GM23338 (cell line): ENCODE measurements around the gene F8A1. TPM values are rescaled to one million over a fixed set of nuclear protein-coding genes. Genes with fewer than 3 reads are reported as not detected.

Experiments used
- ATAC-seq: fragments of 200-7000 bp; cut with Tn5 transposase; 3 replicates; pipeline ENCODE4 v1.9.1; 2020
- DNase-seq: peaks from one replicate; pipeline ENCODE4 v3.0.0-alpha.2; 2015; ENCODE audit warnings: low spot score
- H2AFZ ChIP-seq: fragments of 200-600 bp; sonication (generic); 2 replicates; pipeline ENCODE4 v1.8.0; 2016; ENCODE audit warnings: antibody characterized with exemption, mild to moderate bottlenecking, moderate library complexity
- H3F3A ChIP-seq: fragments of 200-600 bp; sonication (generic); replicated peaks from 2 replicates; pipeline ENCODE4 v1.8.0; 2017; ENCODE audit warnings: antibody characterized with exemption, mixed run types, low read depth
- H3K27ac ChIP-seq: fragments of 200-600 bp; sonication (generic); 2 replicates; pipeline ENCODE4 v1.6.1; 2016; ENCODE audit warnings: low read depth
- H3K27me3 ChIP-seq: fragments of 200-600 bp; sonication (generic); 2 replicates; pipeline ENCODE4 v1.8.0; 2016; ENCODE audit warnings: mild to moderate bottlenecking, mixed run types, moderate library complexity; ENCODE audit not compliant: insufficient read depth
- H3K36me3 ChIP-seq: fragments of 200-600 bp; sonication (generic); 2 replicates; pipeline ENCODE4 v1.8.0; 2016; ENCODE audit warnings: mild to moderate bottlenecking; ENCODE audit not compliant: insufficient read depth
- H3K4me1 ChIP-seq: fragments of 200-600 bp; sonication (generic); 2 replicates; pipeline ENCODE4 v1.8.0; 2016; ENCODE audit warnings: mild to moderate bottlenecking, moderate library complexity; ENCODE audit not compliant: insufficient read depth
- H3K4me2 ChIP-seq: fragments of 200-600 bp; sonication (generic); 2 replicates; pipeline ENCODE4 v1.7.1; 2017; ENCODE audit warnings: mixed run types
- H3K4me3 ChIP-seq: fragments of 200-600 bp; sonication (generic); 2 replicates; pipeline ENCODE4 v1.6.1; 2016; ENCODE audit warnings: mixed run types
- H3K79me2 ChIP-seq: fragments of 200-600 bp; sonication (generic); replicated peaks from 2 replicates; pipeline ENCODE4 v1.8.0; 2017; ENCODE audit warnings: mild to moderate bottlenecking; ENCODE audit not compliant: insufficient read depth
- H3K9me2 ChIP-seq: fragments of 200-600 bp; sonication (generic); 2 replicates; pipeline ENCODE4 v1.8.0; 2017; ENCODE audit not compliant: insufficient read depth
- H4K20me1 ChIP-seq: fragments of 200-600 bp; sonication (generic); replicated peaks from 2 replicates; pipeline ENCODE4 v1.8.0; 2017; ENCODE audit warnings: mild to moderate bottlenecking; ENCODE audit not compliant: insufficient read depth
- H3K27ac Mint-ChIP-seq: 2 replicates; pipeline ENCODE4 v1.8.0; 2020; ENCODE audit warnings: inconsistent platforms, mild to moderate bottlenecking, moderate library complexity, mixed read lengths
- H3K27me3 Mint-ChIP-seq: 3 replicates; pipeline ENCODE4 v1.8.0; 2022; ENCODE audit warnings: low read depth, mild to moderate bottlenecking, moderate library complexity, mixed read lengths, inconsistent platforms; ENCODE audit not compliant: insufficient read depth, poor library complexity
- H3K36me3 Mint-ChIP-seq: 3 replicates; pipeline ENCODE4 v1.8.0; 2021; ENCODE audit warnings: low read depth, mild to moderate bottlenecking, inconsistent platforms, moderate library complexity, mixed read lengths
- H3K4me1 Mint-ChIP-seq: 3 replicates; pipeline ENCODE4 v1.8.0; 2020; ENCODE audit warnings: mild to moderate bottlenecking, inconsistent platforms, mixed read lengths
- H3K4me3 Mint-ChIP-seq: 3 replicates; pipeline ENCODE4 v1.8.0; 2021; ENCODE audit warnings: moderate library complexity, mild to moderate bottlenecking, inconsistent platforms, mixed read lengths
- H3K9me3 Mint-ChIP-seq: 3 replicates; pipeline ENCODE4 v1.8.0; 2020; ENCODE audit warnings: moderate library complexity, mild to moderate bottlenecking, inconsistent platforms, mixed read lengths
- CREB1 ChIP-seq: fragments of 250-450 bp; sonication (Bioruptor Pico); IDR thresholded peaks from 2 replicates; pipeline ENCODE4 v1.5.0; 2020; ENCODE audit warnings: low read depth, mild to moderate bottlenecking, moderate library complexity
- CTCF ChIP-seq, 2 experiments: fragments of 200-600 bp in 1 of 2; sonication (generic) in 1 of 2; conservative IDR thresholded peaks; 2 replicates each; pipeline versions ENCODE4 v1.5.1 to v1.6.1; 2016 to 2017; ENCODE audit warnings: antibody characterized with exemption in 2 of 2, low read depth in 2 of 2, mild to moderate bottlenecking in 2 of 2, moderate library complexity in 1 of 2
- EZH2 ChIP-seq: fragments of 200-600 bp; sonication (generic); IDR thresholded peaks from one replicate; pipeline ENCODE4 v1.8.0; 2017; ENCODE audit warnings: antibody characterized with exemption, mild to moderate bottlenecking, low read depth; ENCODE audit not compliant: unreplicated experiment
- EZH2phosphoT487 ChIP-seq: fragments of 200-600 bp; sonication (generic); IDR thresholded peaks from one replicate; pipeline ENCODE4 v1.8.1; 2018; ENCODE audit warnings: antibody characterized with exemption; ENCODE audit not compliant: unreplicated experiment
- JUNB ChIP-seq: IDR thresholded peaks from one replicate; pipeline ENCODE4 v1.6.1; 2016; ENCODE audit warnings: antibody characterized with exemption; ENCODE audit not compliant: unreplicated experiment
- NANOG ChIP-seq: IDR thresholded peaks from 2 replicates; pipeline ENCODE4 v1.6.1; 2016; ENCODE audit warnings: antibody characterized with exemption, borderline replicate concordance
- REST ChIP-seq: IDR thresholded peaks from one replicate; pipeline ENCODE4 v1.6.1; 2018; ENCODE audit warnings: antibody characterized with exemption; ENCODE audit not compliant: unreplicated experiment
- STAT1 ChIP-seq: IDR thresholded peaks from one replicate; pipeline ENCODE4 v1.6.1; 2016; ENCODE audit warnings: antibody characterized with exemption; ENCODE audit not compliant: unreplicated experiment
- ZNF114 ChIP-seq: fragments of 250-450 bp; sonication (Bioruptor Pico); IDR thresholded peaks from 2 replicates; pipeline ENCODE4 v1.5.0; 2020; ENCODE audit warnings: mild to moderate bottlenecking, moderate library complexity
- ZNF331 ChIP-seq: fragments of 250-450 bp; sonication (Bioruptor Pico); IDR thresholded peaks from 2 replicates; pipeline ENCODE4 v1.5.0; 2020; ENCODE audit warnings: low read depth, mild to moderate bottlenecking, moderate library complexity
- polyA plus RNA-seq: library from polyadenylated mRNA; unstranded; fragments of >200 nt; fragmentation: Nextera tagmentation; extraction: Ambion mirVana; gene quantifications from 2 replicates; pipeline ENCODE4 v1.2.1, GENCODE V29; 2016
- total RNA-seq: library from RNA; depleted of rRNA; stranded (reverse); fragments of >200 nt; shearing (Covaris generic); gene quantifications from 2 replicates; pipeline ENCODE4 v1.2.3, GENCODE V29; 2014

Gene F8A1
- total and polyA plus RNA-seq, 2 experiments from 2014 or later, result 19.0 to 26.0 TPM

GRCh38 chrX:154890990-154891639 is 5.0 kb downstream of the F8A1 start:
- no peak for TF ChIP-seq EZH2
- no peak for TF ChIP-seq EZH2phosphoT487
- no peak for TF ChIP-seq NANOG
- no peak for TF ChIP-seq STAT1
- no peak overlapping the region for H3K4me2 ChIP-seq
- DNase-seq (no peak), ATAC-seq (no peak)
- Mint-ChIP-seq H3K27ac (no peak overlapping the region), H3K4me3 (no peak overlapping the region), H3K4me1 (peaks cover 8% of the 10 kb centered on the region), H3K36me3 (no peaks in the 10 kb centered on the region; the same call in 2 of the 3 replicates), H3K9me3 (peaks cover 3% of the 10 kb centered on the region; the same call in 2 of the 3 replicates), H3K27me3 (no peaks in the 10 kb centered on the region)
- H3K4me3 ChIP-seq, result no peak overlapping the region
- no peaks in the 10 kb centered on the region for H3K36me3 ChIP-seq
- H3K4me1 ChIP-seq, result 0 out of 2 replicates have a peak, but pooled peaks cover 12% of the 10 kb centered on the region
- H3K27ac ChIP-seq, result no peak overlapping the region
- no peaks in the 10 kb centered on the region for H3K9me2 ChIP-seq
- no peaks in the 10 kb centered on the region for H4K20me1 ChIP-seq
- no peak overlapping the region for H2AFZ ChIP-seq
- H3K27me3 ChIP-seq, result no peaks in the 10 kb centered on the region
- H3K79me2 ChIP-seq, result no peaks in the 10 kb centered on the region
- H3F3A ChIP-seq, result no peaks in the 10 kb centered on the region

GRCh38 chrX:154892296-154892695 is 6.1 kb downstream of the F8A1 start:
- Histone ChIP-seq H3K27ac (no peak overlapping the region), H3F3A (no peaks in the 10 kb centered on the region), H3K4me3 (no peak overlapping the region), H3K4me1 (0 out of 2 replicates have a peak, but pooled peaks cover 12% of the 10 kb centered on the region), H2AFZ (no peak overlapping the region), H4K20me1 (no peaks in the 10 kb centered on the region), H3K9me2 (no peaks in the 10 kb centered on the region), H3K79me2 (no peaks in the 10 kb centered on the region), H3K4me2 (no peak overlapping the region), H3K36me3 (no peaks in the 10 kb centered on the region), H3K27me3 (no peaks in the 10 kb centered on the region)
- TF ChIP-seq CTCF (conservative IDR thresholded peaks at IDR 0.05; ENCODE audit: low read depth in 2 of 2) (no peak), STAT1 (no peak), ZNF331 (CRISPR knock-in tag) (no peak)
- Mint-ChIP-seq H3K9me3 (peaks cover 3% of the 10 kb centered on the region; the same call in 2 of the 3 replicates), H3K4me1 (peaks cover 8% of the 10 kb centered on the region), H3K27ac (no peak overlapping the region), H3K27me3 (no peaks in the 10 kb centered on the region), H3K36me3 (no peaks in the 10 kb centered on the region; the same call in 2 of the 3 replicates), H3K4me3 (no peak overlapping the region)
- ATAC-seq (no peak), DNase-seq (no peak)

- Mint-ChIP-seq H3K9me3 (no peaks in the 10 kb centered on the region), H3K27me3 (no peaks in the 10 kb centered on the region), H3K4me3 (no peak overlapping the region), H3K27ac (no peak overlapping the region), H3K36me3 (no peaks in the 10 kb centered on the region), H3K4me1 (no peaks in the 10 kb centered on the region)
- H3K79me2 ChIP-seq, result no peaks in the 10 kb centered on the region
- no peaks in the 10 kb centered on the region for H3K36me3 ChIP-seq
- H3K27me3 ChIP-seq, result no peaks in the 10 kb centered on the region
- no peaks in the 10 kb centered on the region for H3K9me2 ChIP-seq
- H3K4me2 ChIP-seq, result no peak overlapping the region
- no peak overlapping the region for H2AFZ ChIP-seq
- no peaks in the 10 kb centered on the region for H3F3A ChIP-seq
- DNase-seq (no peak), ATAC-seq (no peak)
- no peak overlapping the region for H3K27ac ChIP-seq
- H3K4me3 ChIP-seq, result no peak overlapping the region
- H3K4me1 ChIP-seq, result no peaks in the 10 kb centered on the region
- no peaks in the 10 kb centered on the region for H4K20me1 ChIP-seq
- TF ChIP-seq NANOG, result no peak
- no peak for TF ChIP-seq JUNB
- no peak for TF ChIP-seq ZNF114
- TF ChIP-seq CTCF (conservative IDR thresholded peaks at IDR 0.05; ENCODE audit: low read depth in 2 of 2), result no peak
- no peak for TF ChIP-seq CREB1 (CRISPR knock-in tag)
- no peak for TF ChIP-seq REST
- no peak for TF ChIP-seq STAT1
These were observed 14.2 kb downstream of the F8A1 start for GRCh38 chrX:154900323-154900722.
